GM12864 (cell line): ENCODE results near the gene RNPEPL1.

ENCODE experiments used
- DNase-seq: peaks from one replicate; pipeline ENCODE4 v3.0.0-alpha.2; 2011; ENCODE audit warnings: low read depth
- H3K4me3 ChIP-seq: 2 replicates; pipeline ENCODE4 v1.5.1; 2011; ENCODE audit warnings: mild to moderate bottlenecking, low read depth, low read length, control low read depth
- TF ChIP-seq, protein P1 (sequence below): IDR thresholded peaks from 2 replicates; pipeline ENCODE4 v1.5.1; 2011; ENCODE audit warnings: low read depth, mild to moderate bottlenecking, moderate library complexity, low read length, control low read depth, inconsistent platforms; ENCODE audit errors: missing control alignments

RNPEPL1 gene

GRCh38 chr2:240584486-240585031 is 16.3 kb downstream of the RNPEPL1 start:
- TF ChIP-seq, protein P1, sequence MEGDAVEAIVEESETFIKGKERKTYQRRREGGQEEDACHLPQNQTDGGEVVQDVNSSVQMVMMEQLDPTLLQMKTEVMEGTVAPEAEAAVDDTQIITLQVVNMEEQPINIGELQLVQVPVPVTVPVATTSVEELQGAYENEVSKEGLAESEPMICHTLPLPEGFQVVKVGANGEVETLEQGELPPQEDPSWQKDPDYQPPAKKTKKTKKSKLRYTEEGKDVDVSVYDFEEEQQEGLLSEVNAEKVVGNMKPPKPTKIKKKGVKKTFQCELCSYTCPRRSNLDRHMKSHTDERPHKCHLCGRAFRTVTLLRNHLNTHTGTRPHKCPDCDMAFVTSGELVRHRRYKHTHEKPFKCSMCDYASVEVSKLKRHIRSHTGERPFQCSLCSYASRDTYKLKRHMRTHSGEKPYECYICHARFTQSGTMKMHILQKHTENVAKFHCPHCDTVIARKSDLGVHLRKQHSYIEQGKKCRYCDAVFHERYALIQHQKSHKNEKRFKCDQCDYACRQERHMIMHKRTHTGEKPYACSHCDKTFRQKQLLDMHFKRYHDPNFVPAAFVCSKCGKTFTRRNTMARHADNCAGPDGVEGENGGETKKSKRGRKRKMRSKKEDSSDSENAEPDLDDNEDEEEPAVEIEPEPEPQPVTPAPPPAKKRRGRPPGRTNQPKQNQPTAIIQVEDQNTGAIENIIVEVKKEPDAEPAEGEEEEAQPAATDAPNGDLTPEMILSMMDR, result no peak
- DNase-seq, result peak; percentile 99
- H3K4me3 ChIP-seq, result peak overlapping the region; percentile 84

DNA sequence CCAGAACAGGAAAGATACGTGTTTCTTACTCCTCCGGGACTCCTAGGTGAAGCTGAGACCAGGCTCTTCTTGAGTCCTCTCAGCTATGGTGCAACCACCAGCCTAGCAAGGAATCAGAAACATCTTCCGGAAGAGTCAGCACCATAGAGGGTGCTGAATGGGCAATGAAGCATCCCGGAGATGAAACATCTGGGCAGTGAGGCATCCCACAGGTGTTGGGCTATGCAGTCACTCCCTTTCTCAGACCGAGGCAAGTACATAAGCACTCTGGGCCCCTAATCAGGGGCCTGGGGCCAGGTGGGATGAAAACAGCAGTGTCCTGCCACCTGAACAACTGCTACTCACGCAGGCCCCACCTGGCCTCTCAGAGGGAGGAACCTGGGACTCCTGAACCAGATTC is 16.8 kb downstream of the RNPEPL1 start:
- DNase-seq, result peak; percentile 65

GRCh38 chr2:240585681-240586197 is 17.5 kb downstream of the RNPEPL1 start:
- no peak for DNase-seq
- peak overlapping the region; percentile 84 for H3K4me3 ChIP-seq
- TF ChIP-seq, protein P1, result no peak

More for the DNA sequence above, 16.8 kb downstream of the RNPEPL1 start:
- H3K4me3 ChIP-seq, result peak overlapping the region; percentile 84
- TF ChIP-seq, protein P1, result no peak

DNA sequence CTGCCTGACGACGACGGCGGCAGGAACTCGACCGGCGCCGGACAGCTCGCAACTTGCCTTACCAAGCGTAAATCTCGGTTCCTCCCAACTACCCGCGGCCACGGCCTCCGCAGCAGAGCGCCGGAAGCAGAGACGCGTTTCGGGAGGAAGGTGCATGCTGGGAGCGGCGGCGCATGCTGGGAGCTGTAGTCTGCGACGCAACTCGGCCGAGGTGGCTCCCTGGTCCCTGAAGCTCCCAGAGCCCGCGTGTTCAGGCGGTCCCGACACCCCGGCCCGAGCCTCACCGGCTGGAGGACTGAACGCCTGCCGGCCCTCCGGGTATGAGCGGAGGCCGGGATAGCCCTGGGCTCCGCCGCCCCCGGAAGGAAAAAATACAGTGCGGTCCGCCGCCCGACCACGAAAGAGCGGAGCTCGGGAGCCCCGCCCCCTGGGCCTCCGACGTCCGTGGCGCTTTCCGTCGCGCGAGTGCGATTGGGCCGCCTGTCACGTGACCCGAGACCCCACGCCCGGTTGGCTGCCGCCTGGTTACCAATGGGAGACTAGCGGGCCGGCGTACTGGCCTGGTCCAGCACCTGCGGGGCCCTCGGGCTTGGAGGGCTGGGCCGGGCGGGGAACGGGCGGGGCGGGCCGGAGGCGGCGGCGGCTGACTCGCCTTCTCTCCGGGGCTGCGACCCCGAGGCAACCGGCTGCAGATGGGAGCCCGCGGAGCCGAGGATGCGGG is 18.1 kb downstream of the RNPEPL1 start, which contains the start of gene CAPN10:
Gene CAPN10 (plus strand): TSS at position 537 of the 721 bp plus-strand sequence. CDS start 178 bp downstream, at position 715.
- peak within 1 kb of the TSS; percentile 84 for H3K4me3 ChIP-seq
- TF ChIP-seq, protein P1, result no peak
- peak; percentile 85 for DNase-seq

DNA sequence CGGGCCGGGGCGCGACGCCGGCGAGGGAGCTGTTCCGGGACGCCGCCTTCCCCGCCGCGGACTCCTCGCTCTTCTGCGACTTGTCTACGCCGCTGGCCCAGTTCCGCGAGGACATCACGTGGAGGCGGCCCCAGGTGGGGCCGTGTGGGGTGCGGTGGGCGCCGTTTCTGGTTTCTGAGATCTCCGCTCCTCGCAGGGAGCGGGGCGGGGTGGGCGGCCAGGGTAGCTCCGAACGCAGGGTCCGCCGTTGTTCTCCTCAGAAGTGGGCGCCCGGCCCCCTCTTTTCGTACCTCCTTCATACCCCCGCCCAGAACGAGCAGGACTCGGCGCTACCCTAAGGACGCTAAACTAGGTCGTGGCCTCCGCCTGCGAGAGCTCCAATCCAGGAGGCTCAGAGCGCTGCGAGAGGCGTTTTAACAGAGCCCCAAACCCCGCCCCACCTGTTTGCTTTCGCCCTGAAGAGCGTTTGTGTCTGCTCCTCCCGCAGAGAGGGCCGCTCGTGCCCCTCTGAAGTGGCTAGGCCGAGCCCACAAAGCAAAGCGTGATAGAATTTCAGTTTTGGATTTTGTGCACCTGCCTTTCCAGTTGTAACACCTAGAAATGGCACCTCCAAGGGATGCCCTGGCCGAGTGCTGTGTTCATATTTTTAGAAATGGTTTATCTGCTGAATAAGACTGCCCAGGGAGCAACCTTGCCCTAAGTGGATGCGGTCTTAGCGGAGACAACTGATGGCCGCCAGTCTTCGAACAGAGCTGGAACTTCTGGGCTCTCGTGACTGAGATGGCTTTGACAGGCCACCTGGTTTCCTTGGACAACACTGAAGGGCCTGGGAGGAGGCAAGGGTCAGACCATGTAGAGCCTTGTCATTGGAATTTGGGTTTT is 18.9 kb downstream of the RNPEPL1 start:
- peak overlapping the region; percentile 84 for H3K4me3 ChIP-seq
- no peak for DNase-seq
- TF ChIP-seq, protein P1, result no peak

GRCh38 chr2:240588006-240588655 is 19.8 kb downstream of the RNPEPL1 start:
- H3K4me3 ChIP-seq, result peak overlapping the region; percentile 84
- no peak for DNase-seq
- TF ChIP-seq, protein P1, result no peak
